ENCODE results near the gene ERBB2. TPM values are rescaled to one million over a fixed set of nuclear protein-coding genes. Genes with fewer than 3 reads are reported as not detected.

Gene ERBB2
- total and polyA plus RNA-seq, 2 of the 13 experiments (the other 11 are each of a cell fraction or from before 2014, with no cell fraction given): 57.7 to 64.1 TPM

- TF ChIP-seq PRDM15 (CRISPR knock-in tag; IDR thresholded peaks at IDR 0.05) (no peak), ZFP91 (CRISPR knock-in tag; IDR thresholded peaks at IDR 0.05; ENCODE audit: borderline replicate concordance) (no peak; the same call in 1 of the 2 replicates), POGZ (CRISPR knock-in tag; IDR thresholded peaks at IDR 0.05) (no peak), TFDP1 (CRISPR knock-in tag; IDR thresholded peaks at IDR 0.05; ENCODE audit: borderline replicate concordance) (no peak), NCOA2 (CRISPR knock-in tag; IDR thresholded peaks at IDR 0.05) (no peak), RNF219 (CRISPR knock-in tag; IDR thresholded peaks at IDR 0.05) (no peak), ZNF629 (CRISPR knock-in tag; conservative IDR thresholded peaks at IDR 0.05) (no peak), ZNF619 (CRISPR knock-in tag; IDR thresholded peaks at IDR 0.05) (peak; percentile 87; the same call in 1 of the 2 replicates), ZBTB49 (CRISPR knock-in tag; IDR thresholded peaks at IDR 0.05; ENCODE audit: borderline replicate concordance) (no peak), ZNF790 (CRISPR knock-in tag; IDR thresholded peaks at IDR 0.05; ENCODE audit: borderline replicate concordance) (0 out of 2 replicates have a peak, but pooled peaks have one; percentile 3), NCOR1 (IDR thresholded peaks at IDR 0.05; ENCODE audit: borderline replicate concordance, low read length) (no peak), SRF (IDR thresholded peaks at IDR 0.05; ENCODE audit: low read depth, low read length) (no peak), MAFG (CRISPR knock-in tag; IDR thresholded peaks at IDR 0.05) (no peak), ETV6 (CRISPR knock-in tag; conservative IDR thresholded peaks at IDR 0.05) (no peak)
These were observed 40.1 kb downstream of the ERBB2 start (continued) for GRCh38 chr17:39739885-39740356.
